Muscle of back (tissue), 11 donors: ENCODE results near the gene KLK11. TPM values are rescaled to one million over a fixed set of nuclear protein-coding genes. Genes with fewer than 3 reads are reported as not detected.

Experiments used
- DNase-seq, 3 donors: peaks; one replicate each; pipeline versions ENCODE4 v3.0.0 to v3.0.0-alpha.2; 2013
- polyA plus RNA-seq, 10 donors: library from polyadenylated mRNA; unstranded; fragments of 120-200 nt; gene quantifications; one replicate each; pipeline ENCODE4 v1.2.1, GENCODE V29; 2013; ENCODE audit not compliant: insufficient read length in 10 of 10

KLK11 gene
- polyA plus RNA-seq, 10 donors, result 0.10 to 5.1 (median 1.5) TPM; not detected in 7

DNA sequence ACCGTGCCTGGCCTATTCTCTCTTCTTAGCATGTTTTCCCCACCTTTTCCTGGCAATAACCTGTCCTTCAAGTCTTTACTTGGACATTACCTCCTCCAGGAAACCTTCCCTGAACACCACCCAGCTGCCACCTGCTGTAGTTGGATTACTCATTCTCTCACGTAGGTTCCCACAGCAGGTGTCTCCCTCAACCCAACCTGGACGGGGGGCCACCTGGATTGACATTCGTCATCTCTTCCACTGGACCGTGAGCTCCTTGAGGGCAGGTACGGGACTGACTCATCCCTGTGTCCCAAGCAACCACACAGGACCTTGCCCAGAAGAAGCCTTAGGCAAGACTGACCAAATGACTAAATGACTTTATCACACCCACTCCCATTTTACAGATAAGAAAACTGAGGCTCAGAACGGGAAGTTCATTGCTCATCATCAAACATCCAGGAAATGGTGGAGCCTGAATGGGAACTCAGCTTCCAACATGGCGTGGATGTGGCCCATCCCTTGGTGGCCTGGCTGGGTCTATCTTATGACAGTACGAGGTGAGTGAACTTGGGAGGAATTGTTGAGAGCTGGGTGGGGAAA, 53.5 kb downstream of the KLK11 start:
- no peak for DNase-seq

Other genes starting within 250 kb of the KLK11 start
- under 1 TPM in 4 of 10 donors, not detected in 6; 0.13 to 0.24 (median 0.16) TPM for gene ACP4, start 236.2 kb downstream of the KLK11 start, polyA plus RNA-seq
- 1 to 10 TPM in 1 of 10 donors, under 1 TPM in 5, not detected in 4; 0.19 to 1.3 (median 0.46) TPM for gene KLK1, start 202.8 kb downstream of the KLK11 start, polyA plus RNA-seq
- gene KLK15, start 193.0 kb downstream of the KLK11 start, polyA plus RNA-seq, result not detected
- not detected for gene KLK3, start 171.7 kb downstream of the KLK11 start, polyA plus RNA-seq
- not detected for gene KLK2, start 153.2 kb downstream of the KLK11 start, polyA plus RNA-seq
- gene KLK4, start 115.2 kb downstream of the KLK11 start, polyA plus RNA-seq, result not detected
- gene KLK5, start 73.6 kb downstream of the KLK11 start, polyA plus RNA-seq, result under 1 TPM in 1 of 10 donors, not detected in 9; 0.15 TPM
- under 1 TPM in 6 of 10 donors, not detected in 4; 0.14 to 0.52 (median 0.24) TPM for gene KLK6, start 57.0 kb downstream of the KLK11 start, polyA plus RNA-seq
- under 1 TPM in 4 of 10 donors, not detected in 6; 0.11 to 0.31 (median 0.24) TPM for gene KLK7, start 42.7 kb downstream of the KLK11 start, polyA plus RNA-seq
- gene KLK8, start 25.0 kb downstream of the KLK11 start, polyA plus RNA-seq, result 1 to 10 TPM in 2 of 10 donors, not detected in 8; 1.3 to 2.1 TPM
- under 1 TPM in 7 of 10 donors, not detected in 3; 0.10 to 0.84 (median 0.14) TPM for gene KLK10, start 6.9 kb downstream of the KLK11 start, polyA plus RNA-seq
- not detected for gene KLK12, start 8.4 kb upstream of the KLK11 start, polyA plus RNA-seq
- under 1 TPM in 2 of 10 donors, not detected in 8; 0.37 to 0.51 TPM for gene KLK13, start 38.5 kb upstream of the KLK11 start, polyA plus RNA-seq
- gene KLK14, start 56.3 kb upstream of the KLK11 start, polyA plus RNA-seq, result under 1 TPM in 6 of 10 donors, not detected in 4; 0.12 to 0.42 (median 0.23) TPM
- gene CTU1, start 81.8 kb upstream of the KLK11 start, polyA plus RNA-seq, result 1 to 10 TPM; 1.5 to 3.0 (median 2.2) TPM
- 1 to 10 TPM in 7 of 10 donors, under 1 TPM in 3; 0.60 to 1.6 (median 1.2) TPM for gene SIGLEC9, start 98.3 kb upstream of the KLK11 start, polyA plus RNA-seq
- gene SIGLEC7, start 115.7 kb upstream of the KLK11 start, polyA plus RNA-seq, result under 1 TPM; 0.42 to 0.93 (median 0.57) TPM
- 1 to 10 TPM; 2.1 to 4.5 (median 2.9) TPM for gene CD33, start 198.5 kb upstream of the KLK11 start, polyA plus RNA-seq
- not detected for gene SIGLECL1, start 224.5 kb upstream of the KLK11 start, polyA plus RNA-seq